SK-N-SH (cell line): ENCODE measurements around the gene S100A10. TPM values are rescaled to one million over a fixed set of nuclear protein-coding genes. Genes with fewer than 3 reads are reported as not detected.
A peak's percentile ranks its signal among the peaks of the same experiment; 100 is the strongest.

Experiments used
- CTCF ChIA-PET: fragments of 300-600, 350-600 bp; formaldehyde crosslinking; extraction: SDS; loops from one replicate; lab custom pipeline; 2021; lab: Yijun Ruan, JAX
- POLR2A ChIA-PET: fragments of 350-600 bp; sonication (Branson Sonifier 250); formaldehyde crosslinking; extraction: SDS; loops from one replicate; lab custom pipeline; 2020; ENCODE audit warnings: antibody characterized with exemption, inconsistent platforms; lab: Yijun Ruan, JAX
- DNase-seq: peaks from one replicate; pipeline ENCODE4 v3.0.0; 2012
- H2AFZ ChIP-seq: fragments of 200-600 bp; sonication (generic); 2 replicates; pipeline ENCODE4 v1.8.1; 2016; ENCODE audit warnings: antibody characterized with exemption, mild to moderate bottlenecking, low read depth
- H3F3A ChIP-seq: fragments of 200-600 bp; sonication (generic); replicated peaks from 2 replicates; pipeline ENCODE3; 2016; ENCODE audit warnings: antibody characterized with exemption, mild to moderate bottlenecking; ENCODE audit not compliant: insufficient read depth
- H3K27ac ChIP-seq, 2 experiments: fragments of 200-500 bp in 1 of 2; fragments of 200-600 bp in 1 of 2; sonication (Bioruptor generic) in 1 of 2; sonication (generic), shearing (Covaris generic) in 1 of 2; 2 replicates each; pipeline versions ENCODE4 v1.5.1 to v1.6.1; 2014 to 2016; ENCODE audit warnings: low read depth in 2 of 2, inconsistent platforms in 1 of 2, low read length in 1 of 2, mild to moderate bottlenecking in 1 of 2, mixed read lengths in 1 of 2
- H3K27me3 ChIP-seq: fragments of 200-600 bp; sonication (generic), shearing (Covaris generic); 2 replicates; pipeline ENCODE4 v1.6.1; 2016; ENCODE audit warnings: mixed run types; ENCODE audit not compliant: insufficient read depth
- H3K36me3 ChIP-seq, 2 experiments: fragments of 200-500 bp in 1 of 2; fragments of 200-600 bp in 1 of 2; sonication (Bioruptor generic) in 1 of 2; sonication (generic) in 1 of 2; replicated peaks in 1 of 2; 2 replicates each; pipeline versions ENCODE3 to v1.5.1; 2014 to 2016; ENCODE audit warnings: low read length in 1 of 2, mild to moderate bottlenecking in 1 of 2; ENCODE audit not compliant: insufficient read depth in 2 of 2, control insufficient read depth in 1 of 2
- H3K4me1 ChIP-seq, 2 experiments: fragments of 200-500 bp in 1 of 2; fragments of 200-600 bp in 1 of 2; sonication (Bioruptor generic) in 1 of 2; sonication (generic), shearing (Covaris generic) in 1 of 2; 2 replicates each; pipeline versions ENCODE4 v1.5.1 to v1.6.1; 2014 to 2016; ENCODE audit warnings: low read depth in 1 of 2, low read length in 1 of 2, mixed run types in 1 of 2; ENCODE audit not compliant: insufficient read depth in 2 of 2, control insufficient read depth in 1 of 2
- H3K4me2 ChIP-seq: fragments of 200-600 bp; sonication (generic), shearing (Covaris generic); 2 replicates; pipeline ENCODE4 v1.6.1; 2017; ENCODE audit warnings: mixed run types
- H3K4me3 ChIP-seq, 2 experiments: fragments of 200-500 bp in 1 of 2; fragments of 200-600 bp in 1 of 2; sonication (Bioruptor generic) in 1 of 2; sonication (generic), shearing (Covaris generic) in 1 of 2; 2 replicates each; pipeline versions ENCODE4 v1.5.1 to v1.8.1; 2014 to 2016; ENCODE audit warnings: low read depth in 2 of 2, inconsistent platforms in 1 of 2, low read length in 1 of 2, mild to moderate bottlenecking in 1 of 2, mixed read lengths in 1 of 2, moderate library complexity in 1 of 2
- H3K79me2 ChIP-seq: fragments of 200-600 bp; sonication (generic); 2 replicates; pipeline ENCODE4 v1.8.1; 2017; ENCODE audit warnings: mild to moderate bottlenecking; ENCODE audit not compliant: insufficient read depth
- H3K9ac ChIP-seq: fragments of 200-600 bp; sonication (generic); 2 replicates; pipeline ENCODE4 v1.6.1; 2017; ENCODE audit warnings: mixed run types
- H3K9me2 ChIP-seq: fragments of 200-600 bp; sonication (generic); 2 replicates; pipeline ENCODE4 v1.6.1; 2017; ENCODE audit warnings: mixed run types
- H3K9me3 ChIP-seq: fragments of 200-600 bp; sonication (generic); 2 replicates; pipeline ENCODE4 v1.6.1; 2017; ENCODE audit warnings: mixed run types, mild to moderate bottlenecking, moderate library complexity
- H4K20me1 ChIP-seq: fragments of 200-600 bp; sonication (generic); 2 replicates; pipeline ENCODE4 v1.6.1; 2017; ENCODE audit warnings: mild to moderate bottlenecking, mixed run types; ENCODE audit not compliant: insufficient read depth
- CHD2 ChIP-seq: fragments of 150-350 bp; IDR thresholded peaks from 2 replicates; pipeline ENCODE4 v1.6.1; 2018; ENCODE audit warnings: low read length; ENCODE audit not compliant: partially characterized antibody
- FOXJ3 ChIP-seq: sonication (generic); formaldehyde crosslinking; IDR thresholded peaks from 2 replicates; pipeline ENCODE4 v1.5.1; 2020; ENCODE audit warnings: mild to moderate bottlenecking, missing genetic modification reagents
- FOXM1 ChIP-seq: IDR thresholded peaks from 2 replicates; pipeline ENCODE4 v1.4.0; 2012; ENCODE audit warnings: low read depth, mild to moderate bottlenecking
- GATA2 ChIP-seq: sonication (generic); formaldehyde crosslinking; IDR thresholded peaks from 2 replicates; pipeline ENCODE4 v1.5.0; 2020; ENCODE audit warnings: mild to moderate bottlenecking, missing genetic modification reagents
- NRF1 ChIP-seq: IDR thresholded peaks from 2 replicates; pipeline ENCODE4 v1.6.1; 2012; ENCODE audit warnings: low read depth, mild to moderate bottlenecking, low read length
- POLR2AphosphoS5 ChIP-seq: IDR thresholded peaks from 2 replicates; pipeline ENCODE4 v1.6.1; 2012; ENCODE audit warnings: low read depth, low read length
- RFX5 ChIP-seq: IDR thresholded peaks from 2 replicates; pipeline ENCODE4 v1.6.1; 2012; ENCODE audit warnings: mild to moderate bottlenecking, improper control_type of control experiment, low read length
- TAF1 ChIP-seq: IDR thresholded peaks from 2 replicates; pipeline ENCODE4 v1.6.1; 2012; ENCODE audit warnings: low read depth, mild to moderate bottlenecking, low read length, moderate library complexity, borderline replicate concordance
- YY1 ChIP-seq: IDR thresholded peaks from 2 replicates; pipeline ENCODE4 v1.4.0; 2012; ENCODE audit warnings: low read depth, mild to moderate bottlenecking
- WGBS: methylation state at CpG from one replicate; pipeline ENCODE4 v1.1.6; 2017; ENCODE audit warnings: low lambda C conversion rate; 5-methylcytosine and 5-hydroxymethylcytosine counted together
- polyA plus RNA-seq, 3 experiments: library from polyadenylated mRNA; depleted of rRNA; stranded (reverse); fragments of >200 nt; gene quantifications; 2 replicates each; pipeline ENCODE4 v1.2.3, GENCODE V29; 2012
- TF ChIP-seq, protein P1 (sequence below): IDR thresholded peaks from 2 replicates; pipeline ENCODE4 v1.4.0; 2012; ENCODE audit warnings: low read depth, borderline replicate concordance
- TF ChIP-seq, protein P2 (sequence below): fragments of 150-350 bp; IDR thresholded peaks from 2 replicates; pipeline ENCODE4 v1.6.1; 2016; ENCODE audit warnings: mild to moderate bottlenecking, low read depth, low read length
- TF ChIP-seq, protein P3 (sequence below): IDR thresholded peaks from 2 replicates; pipeline ENCODE4 v1.4.0; 2012; ENCODE audit warnings: low read depth
- TF ChIP-seq, protein P4 (sequence below): IDR thresholded peaks from 2 replicates; pipeline ENCODE4 v1.6.1; 2012; ENCODE audit warnings: mild to moderate bottlenecking, low read depth, low read length, moderate library complexity

The S100A10 gene
- polyA plus RNA-seq, 1 of the 3 experiments (the other 2 are of a cell fraction), result 161 TPM

DNA sequence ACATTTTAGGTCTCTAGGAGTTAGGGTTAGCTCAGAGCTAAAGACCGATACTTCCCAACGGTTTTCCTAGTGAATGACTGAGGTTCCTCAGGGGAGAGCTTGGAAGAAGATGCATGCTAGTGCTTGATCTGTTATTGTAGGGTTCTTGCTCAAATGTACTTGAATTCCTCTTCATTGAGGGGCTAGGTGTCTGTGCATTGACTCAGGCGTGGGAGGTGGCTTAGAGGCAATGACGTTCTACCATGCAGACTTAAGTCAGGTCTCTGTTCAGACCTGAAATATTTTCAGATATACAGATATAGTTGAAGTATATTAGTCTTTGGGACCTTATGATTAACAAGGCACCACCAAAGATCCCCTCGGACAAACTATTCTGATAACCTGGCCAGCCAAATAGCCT, 23.5 kb downstream of the S100A10 start:
- H3K9me2 ChIP-seq, result no peaks in the 10 kb centered on the region
- CTCF ChIA-PET, result interaction anchor here (0.9 to 6.8 kb wide), 2 partner anchors 31 to 82 kb away, joined by 3 to 48 read pairs; no protein-coding TSS in a partner anchor
- peak overlapping the region in 1 of 2 experiments; percentile 28; a peak in 1 of 4 replicates for H3K27ac ChIP-seq
- POLR2A ChIA-PET, result no interaction called here
- H4K20me1 ChIP-seq, result no peaks in the 10 kb centered on the region
- no peak overlapping the region for H2AFZ ChIP-seq
- H3K79me2 ChIP-seq, result no peaks in the 10 kb centered on the region
- no peaks in the 10 kb centered on the region for H3K36me3 ChIP-seq
- no peak for TF ChIP-seq FOXJ3 (CRISPR knock-in tag)
- no peak for TF ChIP-seq GATA2 (CRISPR knock-in tag)
- TF ChIP-seq, protein P1, sequence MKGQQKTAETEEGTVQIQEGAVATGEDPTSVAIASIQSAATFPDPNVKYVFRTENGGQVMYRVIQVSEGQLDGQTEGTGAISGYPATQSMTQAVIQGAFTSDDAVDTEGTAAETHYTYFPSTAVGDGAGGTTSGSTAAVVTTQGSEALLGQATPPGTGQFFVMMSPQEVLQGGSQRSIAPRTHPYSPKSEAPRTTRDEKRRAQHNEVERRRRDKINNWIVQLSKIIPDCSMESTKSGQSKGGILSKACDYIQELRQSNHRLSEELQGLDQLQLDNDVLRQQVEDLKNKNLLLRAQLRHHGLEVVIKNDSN, result no peak
- no peak for TF ChIP-seq POLR2AphosphoS5
- no peak for TF ChIP-seq NRF1
- no peak for TF ChIP-seq CHD2
- TF ChIP-seq, protein P2, sequence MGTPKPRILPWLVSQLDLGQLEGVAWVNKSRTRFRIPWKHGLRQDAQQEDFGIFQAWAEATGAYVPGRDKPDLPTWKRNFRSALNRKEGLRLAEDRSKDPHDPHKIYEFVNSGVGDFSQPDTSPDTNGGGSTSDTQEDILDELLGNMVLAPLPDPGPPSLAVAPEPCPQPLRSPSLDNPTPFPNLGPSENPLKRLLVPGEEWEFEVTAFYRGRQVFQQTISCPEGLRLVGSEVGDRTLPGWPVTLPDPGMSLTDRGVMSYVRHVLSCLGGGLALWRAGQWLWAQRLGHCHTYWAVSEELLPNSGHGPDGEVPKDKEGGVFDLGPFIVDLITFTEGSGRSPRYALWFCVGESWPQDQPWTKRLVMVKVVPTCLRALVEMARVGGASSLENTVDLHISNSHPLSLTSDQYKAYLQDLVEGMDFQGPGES, result no peak
- no peak for TF ChIP-seq RFX5
- no peak for TF ChIP-seq TAF1
- TF ChIP-seq YY1, result no peak
- TF ChIP-seq, protein P3, sequence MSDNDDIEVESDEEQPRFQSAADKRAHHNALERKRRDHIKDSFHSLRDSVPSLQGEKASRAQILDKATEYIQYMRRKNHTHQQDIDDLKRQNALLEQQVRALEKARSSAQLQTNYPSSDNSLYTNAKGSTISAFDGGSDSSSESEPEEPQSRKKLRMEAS, result no peak
- TF ChIP-seq, protein P4, sequence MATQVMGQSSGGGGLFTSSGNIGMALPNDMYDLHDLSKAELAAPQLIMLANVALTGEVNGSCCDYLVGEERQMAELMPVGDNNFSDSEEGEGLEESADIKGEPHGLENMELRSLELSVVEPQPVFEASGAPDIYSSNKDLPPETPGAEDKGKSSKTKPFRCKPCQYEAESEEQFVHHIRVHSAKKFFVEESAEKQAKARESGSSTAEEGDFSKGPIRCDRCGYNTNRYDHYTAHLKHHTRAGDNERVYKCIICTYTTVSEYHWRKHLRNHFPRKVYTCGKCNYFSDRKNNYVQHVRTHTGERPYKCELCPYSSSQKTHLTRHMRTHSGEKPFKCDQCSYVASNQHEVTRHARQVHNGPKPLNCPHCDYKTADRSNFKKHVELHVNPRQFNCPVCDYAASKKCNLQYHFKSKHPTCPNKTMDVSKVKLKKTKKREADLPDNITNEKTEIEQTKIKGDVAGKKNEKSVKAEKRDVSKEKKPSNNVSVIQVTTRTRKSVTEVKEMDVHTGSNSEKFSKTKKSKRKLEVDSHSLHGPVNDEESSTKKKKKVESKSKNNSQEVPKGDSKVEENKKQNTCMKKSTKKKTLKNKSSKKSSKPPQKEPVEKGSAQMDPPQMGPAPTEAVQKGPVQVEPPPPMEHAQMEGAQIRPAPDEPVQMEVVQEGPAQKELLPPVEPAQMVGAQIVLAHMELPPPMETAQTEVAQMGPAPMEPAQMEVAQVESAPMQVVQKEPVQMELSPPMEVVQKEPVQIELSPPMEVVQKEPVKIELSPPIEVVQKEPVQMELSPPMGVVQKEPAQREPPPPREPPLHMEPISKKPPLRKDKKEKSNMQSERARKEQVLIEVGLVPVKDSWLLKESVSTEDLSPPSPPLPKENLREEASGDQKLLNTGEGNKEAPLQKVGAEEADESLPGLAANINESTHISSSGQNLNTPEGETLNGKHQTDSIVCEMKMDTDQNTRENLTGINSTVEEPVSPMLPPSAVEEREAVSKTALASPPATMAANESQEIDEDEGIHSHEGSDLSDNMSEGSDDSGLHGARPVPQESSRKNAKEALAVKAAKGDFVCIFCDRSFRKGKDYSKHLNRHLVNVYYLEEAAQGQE, result no peak
- no peak for TF ChIP-seq FOXM1
- H3F3A ChIP-seq, result no peaks in the 10 kb centered on the region
- DNase-seq, result no peak
- H3K9ac ChIP-seq, result no peak overlapping the region
- no peak overlapping the region for H3K4me3 ChIP-seq
- no peak overlapping the region for H3K4me2 ChIP-seq
- peaks cover 1% of the 10 kb centered on the region; the same call in 1 of the 2 replicates for H3K27me3 ChIP-seq
- H3K4me1 ChIP-seq, result peaks cover 3 to 16% of the 10 kb centered on the region in 2 experiments
- no peaks in the 10 kb centered on the region for H3K9me3 ChIP-seq
- 43% methylated on average over 5 of the region's 5 CpGs for WGBS
